Endodermal cell (in vitro differentiated cells): ENCODE data around the gene ADCY4. TPM values are rescaled to one million over a fixed set of nuclear protein-coding genes. Genes with fewer than 3 reads are reported as not detected.

Source experiments
- DNase-seq: peaks from one replicate; pipeline ENCODE4 v3.0.0-alpha.2; 2017
- H3K27ac ChIP-seq: 2 replicates; pipeline ENCODE4 v1.5.1; 2013; ENCODE audit warnings: mild to moderate bottlenecking, low read depth, low read length, moderate library complexity
- H3K27me3 ChIP-seq: 2 replicates; pipeline ENCODE4 v1.6.1; 2013; ENCODE audit warnings: mild to moderate bottlenecking, low read length, moderate library complexity; ENCODE audit not compliant: insufficient read depth, control insufficient read depth, poor library complexity, severe bottlenecking
- H3K36me3 ChIP-seq: 2 replicates; pipeline ENCODE4 v1.7.0; 2013; ENCODE audit warnings: mild to moderate bottlenecking, low read length, moderate library complexity; ENCODE audit not compliant: control insufficient read depth, insufficient read depth
- H3K4me1 ChIP-seq: one replicate; pipeline ENCODE4 v1.7.0; 2013; ENCODE audit warnings: low read length; ENCODE audit not compliant: control insufficient read depth, insufficient read depth
- H3K4me3 ChIP-seq: 2 replicates; pipeline ENCODE4 v1.5.1; 2013; ENCODE audit warnings: mild to moderate bottlenecking, low read length, moderate library complexity
- H3K9ac ChIP-seq: 2 replicates; pipeline ENCODE4 v1.6.1; 2013; ENCODE audit warnings: mild to moderate bottlenecking, low read length, moderate library complexity; ENCODE audit not compliant: poor library complexity, severe bottlenecking; ENCODE audit errors: extremely low read depth
- H3K9me3 ChIP-seq: 2 replicates; pipeline ENCODE4 v1.6.1; 2013; ENCODE audit warnings: mild to moderate bottlenecking, low read length, moderate library complexity; ENCODE audit not compliant: control insufficient read depth
- H3K27ac Mint-ChIP-seq: 2 replicates; pipeline ENCODE4 v1.8.0; 2020; ENCODE audit warnings: mixed read lengths
- H3K27me3 Mint-ChIP-seq: 2 replicates; pipeline ENCODE4 v1.8.0; 2021; ENCODE audit warnings: mild to moderate bottlenecking, mixed read lengths; ENCODE audit not compliant: insufficient read depth
- H3K36me3 Mint-ChIP-seq: 2 replicates; pipeline ENCODE4 v1.8.0; 2020; ENCODE audit warnings: low read depth, mixed read lengths
- H3K4me1 Mint-ChIP-seq: 2 replicates; pipeline ENCODE4 v1.8.0; 2020; ENCODE audit warnings: mixed read lengths
- H3K4me3 Mint-ChIP-seq: 2 replicates; pipeline ENCODE4 v1.8.0; 2020; ENCODE audit warnings: mild to moderate bottlenecking, moderate library complexity, mixed read lengths
- H3K9me3 Mint-ChIP-seq: 2 replicates; pipeline ENCODE4 v1.8.0; 2020; ENCODE audit warnings: mild to moderate bottlenecking, mixed read lengths
- WGBS, 2 experiments: methylation state at CpG; one replicate each; pipeline versions ENCODE4 v1.1.5 to v1.1.7; 2013; ENCODE audit warnings: missing lambda C conversion rate in 2 of 2, mixed read lengths in 1 of 2; ENCODE audit not compliant: insufficient coverage in 1 of 2, insufficient read length in 1 of 2; 5-methylcytosine and 5-hydroxymethylcytosine counted together
- total RNA-seq, 2 donors: library from RNA; stranded (reverse); fragmentation: NEBNext Ultra II Directional in 1 of 2; extraction: Animal tissue kit (Norgen Biotek cat#: 25700) in 1 of 2; gene quantifications; 2 replicates in 1 of 2; 3 replicates in 1 of 2; pipeline ENCODE4 v1.2.1, GENCODE V29; 2021
- TF ChIP-seq, protein P1 (sequence below): fragments of 200-600 bp; sonication (generic); conservative IDR thresholded peaks from 2 replicates; pipeline ENCODE4 v1.5.0; 2021; ENCODE audit warnings: antibody characterized with exemption, mild to moderate bottlenecking

ADCY4 gene
- total RNA-seq, 2 donors from 2014 or later = not detected

DNA sequence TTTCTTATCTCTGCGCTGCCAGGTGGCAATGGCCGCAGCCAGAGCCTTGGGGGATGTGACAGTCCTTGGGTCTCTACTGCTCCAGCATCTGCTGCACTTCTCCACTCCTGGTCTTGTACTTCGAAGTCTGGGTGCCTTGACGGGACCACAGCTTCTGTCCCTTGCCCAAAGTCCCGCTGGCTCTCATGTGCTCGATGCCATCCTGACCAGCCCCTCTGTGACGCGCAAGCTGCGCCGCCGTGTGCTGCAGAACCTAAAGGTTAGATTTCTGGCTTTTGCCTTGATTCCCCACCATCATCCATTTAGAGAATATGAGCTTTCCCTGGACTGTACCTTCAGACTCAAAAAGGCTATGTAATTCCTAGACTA, 30.9 kb downstream of the ADCY4 start:
- Mint-ChIP-seq H3K27ac (no peak overlapping the region), H3K27me3 (no peaks in the 10 kb centered on the region), H3K9me3 (no peaks in the 10 kb centered on the region), H3K36me3 (peaks cover 66% of the 10 kb centered on the region), H3K4me3 (no peak overlapping the region), H3K4me1 (peaks cover 19% of the 10 kb centered on the region)
- Histone ChIP-seq H3K27ac (no peak overlapping the region), H3K36me3 (peaks cover 65% of the 10 kb centered on the region), H3K27me3 (no peaks in the 10 kb centered on the region), H3K9me3 (no peaks in the 10 kb centered on the region), H3K4me3 (no peak overlapping the region), H3K4me1 (no peaks in the 10 kb centered on the region), H3K9ac (no peak overlapping the region)
- DNase-seq = no peak
- TF ChIP-seq, protein P1, sequence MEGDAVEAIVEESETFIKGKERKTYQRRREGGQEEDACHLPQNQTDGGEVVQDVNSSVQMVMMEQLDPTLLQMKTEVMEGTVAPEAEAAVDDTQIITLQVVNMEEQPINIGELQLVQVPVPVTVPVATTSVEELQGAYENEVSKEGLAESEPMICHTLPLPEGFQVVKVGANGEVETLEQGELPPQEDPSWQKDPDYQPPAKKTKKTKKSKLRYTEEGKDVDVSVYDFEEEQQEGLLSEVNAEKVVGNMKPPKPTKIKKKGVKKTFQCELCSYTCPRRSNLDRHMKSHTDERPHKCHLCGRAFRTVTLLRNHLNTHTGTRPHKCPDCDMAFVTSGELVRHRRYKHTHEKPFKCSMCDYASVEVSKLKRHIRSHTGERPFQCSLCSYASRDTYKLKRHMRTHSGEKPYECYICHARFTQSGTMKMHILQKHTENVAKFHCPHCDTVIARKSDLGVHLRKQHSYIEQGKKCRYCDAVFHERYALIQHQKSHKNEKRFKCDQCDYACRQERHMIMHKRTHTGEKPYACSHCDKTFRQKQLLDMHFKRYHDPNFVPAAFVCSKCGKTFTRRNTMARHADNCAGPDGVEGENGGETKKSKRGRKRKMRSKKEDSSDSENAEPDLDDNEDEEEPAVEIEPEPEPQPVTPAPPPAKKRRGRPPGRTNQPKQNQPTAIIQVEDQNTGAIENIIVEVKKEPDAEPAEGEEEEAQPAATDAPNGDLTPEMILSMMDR = no peak
- 94 to 97% methylated on average over 10 to 11 of the region's 11 CpGs for WGBS, 2 experiments

DNA sequence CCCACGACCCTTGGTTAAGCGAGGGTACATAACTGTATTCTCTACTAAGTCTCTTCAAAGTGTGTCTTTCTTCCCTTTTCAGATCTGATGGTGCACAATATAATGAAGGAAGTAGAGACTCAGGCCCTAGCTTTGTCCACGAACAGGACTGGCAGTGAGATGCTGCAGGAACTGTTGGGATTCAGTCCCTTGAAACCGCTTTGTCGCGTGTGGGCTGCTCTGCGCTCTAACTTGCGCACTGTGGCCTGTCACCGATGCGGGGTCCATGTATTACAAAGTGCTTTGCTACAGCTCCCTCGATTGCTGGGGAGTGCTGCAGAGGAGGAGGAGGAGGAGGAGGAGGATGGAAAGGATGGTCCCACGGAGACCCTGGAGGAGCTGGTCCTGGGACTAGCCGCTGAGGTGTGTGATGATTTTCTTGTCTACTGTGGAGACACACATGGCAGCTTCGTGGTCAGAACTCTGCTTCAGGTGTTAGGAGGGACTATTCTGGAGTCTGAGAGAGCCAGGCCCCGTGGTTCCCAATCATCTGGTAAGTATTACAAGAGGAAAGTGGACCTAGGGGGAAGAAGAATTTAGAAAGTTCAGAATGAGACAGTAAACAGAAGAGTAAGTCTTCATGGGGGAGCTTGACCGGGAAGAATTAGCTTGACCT, 34.4 kb downstream of the ADCY4 start:
- no peak for DNase-seq
- Mint-ChIP-seq H3K27ac (peak overlapping the region; percentile 97), H3K36me3 (peaks cover 54% of the 10 kb centered on the region), H3K9me3 (no peaks in the 10 kb centered on the region), H3K4me1 (peaks cover 16% of the 10 kb centered on the region), H3K4me3 (peak overlapping the region; percentile 89), H3K27me3 (no peaks in the 10 kb centered on the region)
- Histone ChIP-seq H3K27me3 (no peaks in the 10 kb centered on the region), H3K36me3 (peaks cover 53% of the 10 kb centered on the region), H3K9me3 (no peaks in the 10 kb centered on the region), H3K27ac (no peak overlapping the region), H3K4me1 (no peaks in the 10 kb centered on the region), H3K9ac (peak overlapping the region; percentile 64), H3K4me3 (peak overlapping the region; percentile 92)
- WGBS, 2 experiments = 37 to 39% methylated on average over 10 to 16 of the region's 16 CpGs
- TF ChIP-seq, protein P1 = no peak

DNA sequence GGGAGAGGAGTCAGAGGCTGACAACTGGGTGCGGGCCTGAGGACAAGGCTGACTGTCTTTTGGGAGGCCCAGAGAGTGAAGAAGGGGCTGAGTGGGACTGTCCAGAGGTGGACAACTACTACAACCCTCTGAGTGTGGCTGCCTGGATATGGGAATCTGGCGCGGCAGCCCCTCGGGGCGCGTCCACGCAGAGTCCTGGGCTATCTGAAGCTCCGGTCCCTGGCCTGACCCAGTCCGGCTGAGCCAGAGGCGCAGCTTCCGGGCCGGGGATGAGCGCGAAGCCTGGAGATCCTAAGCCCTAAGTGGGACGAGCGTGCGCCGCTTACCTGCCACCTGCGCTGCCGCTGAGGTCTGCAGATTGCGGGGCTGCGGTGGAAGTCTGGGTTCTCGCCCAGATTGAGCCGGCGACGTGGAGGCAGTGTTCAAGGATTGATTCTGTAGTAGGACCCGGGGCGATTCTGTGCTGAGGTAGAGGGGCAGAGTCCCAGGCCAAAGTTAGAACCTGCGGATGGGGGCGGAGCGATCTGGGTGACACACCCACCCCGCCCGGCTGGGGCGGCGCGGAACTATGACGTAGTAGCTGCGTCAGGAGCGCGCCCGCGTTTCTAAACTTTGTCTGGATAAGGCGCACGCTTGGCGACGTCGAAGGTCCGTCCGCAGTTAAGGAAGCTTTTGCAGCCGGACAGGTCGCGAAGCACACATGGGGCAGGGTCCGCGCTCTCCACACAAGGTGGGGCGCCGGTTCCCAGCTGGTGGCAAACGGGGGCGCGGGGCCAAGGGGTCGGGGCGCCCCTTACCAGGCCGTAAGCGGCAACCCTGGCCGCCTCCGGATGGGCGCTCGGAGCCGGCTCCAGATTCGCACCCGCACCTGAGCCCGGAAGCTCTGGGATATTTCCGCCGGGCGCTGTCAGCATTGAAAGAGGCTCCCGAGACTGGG, 35.3 kb downstream of the ADCY4 start, which contains the start of the genes DHRS1 and NOP9:
Gene DHRS1, minus strand, starts transcription at position 526 of the 937 bp plus-strand sequence. CDS start 674 bp downstream, outside the sequence.
Gene NOP9, plus strand, starts transcription at position 596 of the 937 bp plus-strand sequence. Its CDS starts 105 bp downstream, at position 701.
- Histone ChIP-seq H3K27ac (peak within 1 kb of the TSS; percentile 39), H3K4me3 (peak within 1 kb of the TSS; percentile 92), H3K9ac (peak within 1 kb of the TSS; percentile 64), H3K27me3 (no peaks in the 10 kb centered on the region), H3K4me1 (no peaks in the 10 kb centered on the region), H3K9me3 (no peaks in the 10 kb centered on the region), H3K36me3 (peaks cover 48% of the 10 kb centered on the region)
- DNase-seq = peak; percentile 97
- Mint-ChIP-seq H3K9me3 (no peaks in the 10 kb centered on the region), H3K4me3 (peak within 1 kb of the TSS; percentile 89), H3K27ac (peak within 1 kb of the TSS; percentile 97), H3K27me3 (no peaks in the 10 kb centered on the region), H3K36me3 (peaks cover 45% of the 10 kb centered on the region), H3K4me1 (peaks cover 16% of the 10 kb centered on the region)
- TF ChIP-seq, protein P1 = no peak
- WGBS, 2 experiments = 1% methylated on average over 26 to 75 of the region's 75 CpGs
